Body of pancreas (tissue), 4 donors: ENCODE measurements around the gene SLC30A1.
"Not testable (repeated sequence)": the region's sequence is repeated elsewhere in the genome, so short reads cannot be mapped to it uniquely, and the experiment has no call there.

ENCODE experiments used
- CTCF ChIP-seq, 7 experiments: fragments of 450-650 bp in 4 of 7; fragments of 200-600 bp in 3 of 7; sonication (generic) in 3 of 7; IDR thresholded peaks; one replicate each; pipeline ENCODE4 v1.5.1; 2016 to 2019; ENCODE audit warnings: antibody characterized with exemption in 7 of 7
- POLR2A ChIP-seq, 3 donors: fragments of 450-650 bp; IDR thresholded peaks; one replicate each; pipeline ENCODE4 v1.6.1; 2016; ENCODE audit warnings: antibody characterized with exemption in 3 of 3, mild to moderate bottlenecking in 2 of 3

DNA sequence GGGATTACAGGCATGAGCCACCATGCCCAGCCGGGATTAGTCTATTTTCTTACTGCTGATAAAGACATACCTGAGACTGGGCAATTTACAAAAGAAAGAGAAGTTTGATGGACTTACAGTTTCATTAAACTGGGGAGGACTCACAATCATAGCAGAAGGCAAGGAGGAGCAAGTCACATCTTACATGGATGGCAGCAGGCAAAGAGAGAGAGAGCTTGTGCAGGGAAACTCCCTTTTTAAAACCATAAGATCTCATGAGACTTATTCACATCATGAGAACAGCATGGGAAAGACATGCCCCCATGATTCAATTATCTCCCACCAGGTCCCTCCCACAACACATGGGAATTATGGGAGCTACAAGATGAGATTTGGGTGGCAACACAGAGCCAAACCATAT lies 38.1 kb downstream of the SLC30A1 start:
- not testable (repeated sequence) for TF ChIP-seq CTCF, POLR2A (IDR thresholded peaks at IDR 0.05)
